HG03196 (cell line): ENCODE measurements around the gene SH3GL3.

ENCODE experiments used
- ATAC-seq: cut with Tn5 transposase; IDR thresholded peaks from one replicate; pipeline ENCODE4 v1.9.1; 2021; ENCODE audit not compliant: unreplicated experiment

SH3GL3 gene

DNA sequence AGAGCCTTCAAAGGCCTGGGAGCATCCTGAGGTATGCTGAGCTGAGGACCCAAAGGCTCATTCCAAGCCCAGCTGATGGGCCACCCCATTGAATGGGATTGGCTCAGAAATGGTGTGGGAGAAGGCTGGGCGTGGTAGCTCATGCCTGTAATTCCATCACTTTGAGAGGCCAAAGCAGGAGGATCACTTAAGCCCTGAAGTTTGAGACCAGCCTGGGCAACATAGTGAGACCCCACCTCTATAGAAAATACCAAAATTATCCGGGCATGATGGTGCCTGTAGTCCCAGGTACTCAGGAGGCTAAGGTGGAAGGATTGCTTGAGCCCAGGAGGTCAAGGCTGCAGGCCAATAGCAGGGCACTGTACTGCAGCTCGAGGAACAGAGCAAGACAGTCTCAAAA, 163.0 kb downstream of the SH3GL3 start:
- ATAC-seq: no peak

GRCh38 chr15:83610901-83611685, 164.0 kb downstream of the SH3GL3 start:
- no peak for ATAC-seq

- no peak for ATAC-seq
Observed at GRCh38 chr15:83612226-83612625, 165.1 kb downstream of the SH3GL3 start.

DNA sequence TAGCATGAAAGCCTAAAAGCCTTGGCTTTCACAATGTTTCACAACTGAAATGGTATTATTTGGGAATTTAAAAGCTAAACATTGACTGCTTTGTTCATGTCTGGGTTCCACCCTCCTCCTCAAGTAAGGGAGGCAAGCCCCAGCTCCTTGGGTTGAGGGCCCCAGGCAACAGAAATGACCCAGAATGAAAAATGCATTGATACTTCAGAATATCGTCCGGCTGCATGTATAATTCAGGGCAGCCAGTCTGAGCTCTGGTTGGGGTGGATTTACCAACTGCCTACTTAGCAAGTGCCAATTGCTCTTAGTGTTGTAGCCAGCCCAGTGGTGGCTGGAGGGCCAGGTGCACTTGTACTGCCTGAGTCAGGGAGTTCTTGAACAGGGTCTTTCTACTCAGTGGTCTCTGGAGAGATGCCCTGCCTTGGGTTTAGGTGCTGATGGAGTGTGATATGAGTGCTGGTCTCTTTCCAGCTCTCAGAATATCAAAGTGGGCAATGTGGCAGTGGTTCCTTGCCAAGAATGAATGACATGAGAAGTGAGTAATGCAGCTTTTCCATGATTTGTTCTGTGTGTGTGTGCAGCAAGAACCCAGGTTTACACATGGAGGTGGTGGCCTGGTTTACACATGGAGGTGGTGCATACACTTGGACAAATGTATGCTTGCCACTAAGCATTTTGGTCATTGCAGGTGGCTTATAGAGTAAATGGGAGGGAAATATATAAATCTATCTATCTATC, 165.9 kb downstream of the SH3GL3 start:
- ATAC-seq: no peak

- no peak for ATAC-seq
Observed at GRCh38 chr15:83613714-83614113, 166.6 kb downstream of the SH3GL3 start.

- no peak for ATAC-seq
Observed at GRCh38 chr15:83616840-83617239, 169.7 kb downstream of the SH3GL3 start.

- no peak for ATAC-seq
Observed at GRCh38 chr15:83626171-83626802, 179.1 kb downstream of the SH3GL3 start.

- ATAC-seq: no peak
Observed at GRCh38 chr15:83631534-83631933, 184.4 kb downstream of the SH3GL3 start.

GRCh38 chr15:83643201-83643600, 196.1 kb downstream of the SH3GL3 start:
- ATAC-seq: no peak

- ATAC-seq: no peak
Observed at GRCh38 chr15:83644439-83644838, 197.3 kb downstream of the SH3GL3 start.

GRCh38 chr15:83650831-83651230, 203.7 kb downstream of the SH3GL3 start:
- no peak for ATAC-seq

DNA sequence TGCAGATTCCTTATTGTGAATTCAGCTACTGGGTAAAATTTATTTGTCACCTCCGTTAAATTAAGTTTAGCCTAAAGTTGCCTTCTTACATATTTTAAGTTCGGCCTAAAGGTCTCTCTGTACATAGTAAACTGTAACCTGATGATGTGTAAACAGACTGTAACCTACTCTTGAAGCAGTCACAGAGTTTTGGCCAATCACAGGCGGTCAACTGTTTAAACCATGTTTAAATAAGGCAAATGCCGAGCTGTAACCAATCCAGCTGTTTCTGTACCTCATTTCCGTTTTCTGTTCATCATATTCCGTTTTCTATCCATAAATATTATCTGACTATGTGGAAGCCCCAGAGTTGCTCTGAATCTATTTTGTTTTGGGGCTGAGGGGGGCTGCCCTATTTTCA, 204.4 kb downstream of the SH3GL3 start:
- no peak for ATAC-seq

GRCh38 chr15:83652626-83653204, 205.6 kb downstream of the SH3GL3 start:
- no peak for ATAC-seq

DNA sequence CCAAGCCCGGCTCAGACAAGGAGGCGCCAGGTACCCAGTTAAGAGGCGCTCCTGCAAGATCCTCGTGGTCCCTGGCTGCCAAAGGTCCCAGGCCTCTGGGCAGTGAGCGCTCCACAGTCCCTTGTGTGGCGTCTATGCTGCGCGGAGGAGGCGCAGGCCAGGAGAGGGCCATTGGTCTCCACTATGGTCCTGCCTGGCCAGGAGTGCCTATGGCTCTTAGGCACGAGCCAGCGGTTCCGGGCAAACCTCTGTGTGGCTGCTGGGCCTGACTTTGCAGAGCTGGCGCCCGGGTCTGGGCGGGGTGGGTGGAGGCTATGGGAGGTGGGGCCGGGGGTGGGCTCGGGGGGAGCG, 206.1 kb downstream of the SH3GL3 start:
- ATAC-seq: no peak

- no peak for ATAC-seq
Observed at GRCh38 chr15:83653639-83654378, 206.7 kb downstream of the SH3GL3 start, which contains the start of gene ADAMTSL3. TSS of gene ADAMTSL3 (plus strand) at chr15:83654123. CDS start at chr15:83655762, 1,639 bp downstream.

- no peak for ATAC-seq
Observed at GRCh38 chr15:83654379-83655236, 207.5 kb downstream of the SH3GL3 start.

- no peak for ATAC-seq
Observed at GRCh38 chr15:83655237-83655616, 208.1 kb downstream of the SH3GL3 start.

- no peak for ATAC-seq
Observed at GRCh38 chr15:83656192-83656591, 209.1 kb downstream of the SH3GL3 start.

DNA sequence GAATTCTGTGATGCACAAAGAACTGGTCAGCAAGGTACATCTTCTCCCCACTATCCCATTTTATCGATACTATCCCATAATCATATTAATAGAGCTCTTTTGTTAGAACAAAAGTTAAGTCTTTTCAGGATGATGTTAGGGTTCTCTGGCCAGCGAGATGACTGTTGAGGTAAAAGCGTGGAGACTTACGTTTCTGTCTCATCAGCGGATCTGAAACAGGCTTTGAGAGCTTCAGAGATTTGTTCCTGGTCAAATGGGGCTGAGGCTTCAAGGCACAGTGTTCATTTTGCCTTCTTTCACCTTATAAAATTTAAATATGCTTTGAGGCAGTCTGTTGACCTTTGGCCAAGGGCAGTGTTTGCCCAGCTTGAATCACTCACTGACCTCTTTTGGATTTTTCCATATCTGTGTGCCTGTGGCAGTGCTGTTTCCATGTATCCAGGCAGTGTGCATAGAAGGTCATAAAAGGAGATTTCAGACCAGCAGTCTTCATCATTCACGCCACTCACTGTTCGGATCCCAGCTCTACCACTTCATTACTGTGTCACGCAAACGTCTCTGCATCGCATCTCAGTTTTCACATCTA, 209.9 kb downstream of the SH3GL3 start:
- no peak for ATAC-seq

DNA sequence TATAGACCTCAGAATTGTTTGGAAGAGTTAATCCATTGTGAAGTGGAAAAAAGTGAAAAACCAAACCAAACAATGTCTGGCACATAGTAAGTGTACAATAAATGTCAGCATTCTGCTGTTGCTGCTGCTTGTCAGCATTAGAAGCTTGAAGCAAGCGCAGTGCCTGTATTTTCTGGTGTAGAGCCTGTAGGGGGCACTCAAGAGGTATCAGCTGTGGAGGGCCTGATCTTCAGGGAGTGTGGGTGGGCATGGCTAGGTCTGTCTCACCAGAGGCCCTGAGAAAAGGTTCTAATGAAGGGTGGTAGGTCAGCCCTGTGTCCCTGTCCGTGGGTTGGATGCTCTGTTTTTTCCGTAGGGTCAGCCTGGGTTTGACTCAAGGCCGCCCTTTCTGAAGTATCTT, 210.4 kb downstream of the SH3GL3 start:
- ATAC-seq: no peak
